Testis (tissue), 3 donors: Measurements from ENCODE around the gene IST1. TPM values are rescaled to one million over a fixed set of nuclear protein-coding genes. Genes with fewer than 3 reads are reported as not detected.

Experiments used
- DNase-seq: peaks from one replicate; pipeline ENCODE4 v3.0.0-alpha.2; 2019
- H3K27ac ChIP-seq, 2 donors: fragments of 200-600 bp; sonication (generic); one replicate each; pipeline ENCODE4 v1.5.1; 2019
- H3K27me3 ChIP-seq: fragments of 200-600 bp; sonication (generic); one replicate; pipeline ENCODE4 v1.5.1; 2019
- H3K36me3 ChIP-seq: fragments of 200-600 bp; sonication (generic); one replicate; pipeline ENCODE4 v1.5.1; 2017; ENCODE audit warnings: low read depth; ENCODE audit errors: missing control alignments
- H3K4me1 ChIP-seq: fragments of 200-600 bp; sonication (generic); one replicate; pipeline ENCODE4 v1.5.1; 2019
- H3K4me3 ChIP-seq, 2 donors: fragments of 200-600 bp; sonication (generic); one replicate each; pipeline ENCODE4 v1.5.1; 2017 to 2019
- H3K9me3 ChIP-seq: fragments of 200-600 bp; sonication (generic); one replicate; pipeline ENCODE4 v1.5.1; 2017
- POLR2A ChIP-seq: fragments of 450-650 bp; IDR thresholded peaks from one replicate; pipeline ENCODE4 v1.6.1; 2017; ENCODE audit warnings: antibody characterized with exemption, mild to moderate bottlenecking, moderate library complexity
- WGBS, 2 donors: methylation state at CpG; one replicate each; pipeline ENCODE4 v1.1.5; 2018; 5-methylcytosine and 5-hydroxymethylcytosine counted together
- intact Hi-C: fragments of 100-400 bp; cut with DNase I; formaldehyde crosslinking; loops from one replicate; pipeline ENCODE4 v1.15.1; 2023; ENCODE audit warnings: low total_unique reads
- polyA plus RNA-seq: library from polyadenylated mRNA; stranded (reverse); fragments of 350-450 nt; fragmentation: Illumina TruSeq; extraction: RNeasy Lipid Tissue Mini Kit (QIAGEN cat#74804); gene quantifications from one replicate; pipeline ENCODE4 v1.2.3, GENCODE V29; 2014; ENCODE audit warnings: low read depth, low replicate concordance; ENCODE audit not compliant: insufficient read depth
- total RNA-seq, 2 donors: library from RNA; depleted of rRNA; stranded (reverse); fragments of >200 nt; gene quantifications; one replicate each; pipeline ENCODE4 v1.2.3, GENCODE V29; 2016
- TF ChIP-seq, protein P1 (sequence below), 3 experiments: fragments of 450-650 bp in 2 of 3; fragments of 200-600 bp in 1 of 3; sonication (generic) in 1 of 3; IDR thresholded peaks; one replicate each; pipeline ENCODE4 v1.5.1; 2016 to 2019; ENCODE audit warnings: antibody characterized with exemption in 3 of 3, mild to moderate bottlenecking in 2 of 3, moderate library complexity in 1 of 3

The IST1 gene
- total and polyA plus RNA-seq, 3 donors from 2014 or later: 236 to 306 (median 301) TPM

DNA sequence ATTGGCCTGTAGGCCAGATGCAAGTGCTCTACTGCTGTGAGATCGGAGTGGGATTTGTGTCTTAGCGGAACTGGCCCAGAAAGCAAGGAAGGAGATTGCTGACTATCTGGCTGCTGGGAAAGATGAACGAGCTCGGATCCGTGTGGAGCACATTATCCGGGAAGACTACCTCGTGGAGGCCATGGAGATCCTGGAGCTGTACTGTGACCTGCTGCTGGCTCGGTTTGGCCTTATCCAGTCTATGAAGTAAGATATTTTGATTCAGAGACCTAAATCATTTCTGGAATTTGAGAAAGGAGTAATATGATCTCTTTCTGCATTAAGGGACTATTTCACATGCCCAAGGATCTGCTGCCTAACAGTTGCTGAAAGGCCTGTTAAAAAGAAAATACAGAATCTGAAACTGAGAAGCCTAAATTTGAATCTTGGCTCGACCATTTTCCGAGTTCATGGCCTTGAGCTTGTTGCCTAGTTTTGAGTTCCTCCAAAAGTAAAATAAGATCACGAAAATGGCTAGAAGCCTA is 21.1 kb downstream of the IST1 start:
- Histone ChIP-seq H3K9me3 (no peaks in the 10 kb centered on the region), H3K4me3 (no peak overlapping the region), H3K36me3 (no peaks in the 10 kb centered on the region), H3K27me3 (no peaks in the 10 kb centered on the region), H3K4me1 (peaks cover 21% of the 10 kb centered on the region), H3K27ac (peak overlapping the region in 1 of 2 donors; percentile 3)
- intact Hi-C loops: no loop called here
- WGBS, 2 donors: 56 to 63% methylated on average over 11 of the region's 11 CpGs
- no peak for DNase-seq
- TF ChIP-seq POLR2A: no peak
- TF ChIP-seq, protein P1, sequence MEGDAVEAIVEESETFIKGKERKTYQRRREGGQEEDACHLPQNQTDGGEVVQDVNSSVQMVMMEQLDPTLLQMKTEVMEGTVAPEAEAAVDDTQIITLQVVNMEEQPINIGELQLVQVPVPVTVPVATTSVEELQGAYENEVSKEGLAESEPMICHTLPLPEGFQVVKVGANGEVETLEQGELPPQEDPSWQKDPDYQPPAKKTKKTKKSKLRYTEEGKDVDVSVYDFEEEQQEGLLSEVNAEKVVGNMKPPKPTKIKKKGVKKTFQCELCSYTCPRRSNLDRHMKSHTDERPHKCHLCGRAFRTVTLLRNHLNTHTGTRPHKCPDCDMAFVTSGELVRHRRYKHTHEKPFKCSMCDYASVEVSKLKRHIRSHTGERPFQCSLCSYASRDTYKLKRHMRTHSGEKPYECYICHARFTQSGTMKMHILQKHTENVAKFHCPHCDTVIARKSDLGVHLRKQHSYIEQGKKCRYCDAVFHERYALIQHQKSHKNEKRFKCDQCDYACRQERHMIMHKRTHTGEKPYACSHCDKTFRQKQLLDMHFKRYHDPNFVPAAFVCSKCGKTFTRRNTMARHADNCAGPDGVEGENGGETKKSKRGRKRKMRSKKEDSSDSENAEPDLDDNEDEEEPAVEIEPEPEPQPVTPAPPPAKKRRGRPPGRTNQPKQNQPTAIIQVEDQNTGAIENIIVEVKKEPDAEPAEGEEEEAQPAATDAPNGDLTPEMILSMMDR (IDR thresholded peaks at IDR 0.05): no peak

DNA sequence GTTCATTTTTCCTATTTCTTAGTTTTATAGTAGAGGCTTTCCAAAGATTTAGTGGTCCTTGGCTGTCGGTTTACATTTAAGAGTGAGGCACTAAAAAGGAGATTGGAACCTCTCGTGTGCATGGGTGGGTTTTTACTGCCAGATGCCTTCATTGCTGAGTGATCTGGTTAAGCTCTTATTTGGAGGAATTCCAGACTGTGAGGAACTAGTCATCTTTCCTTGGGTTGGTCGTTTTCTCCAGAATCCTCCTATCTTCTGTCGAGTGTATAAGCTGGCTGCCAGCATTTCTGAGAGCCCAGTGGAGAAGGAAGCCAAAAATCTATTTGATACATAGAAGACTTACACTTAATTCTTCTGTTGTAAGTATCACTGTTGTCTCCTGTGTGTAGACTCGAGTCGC is 22.6 kb downstream of the IST1 start:
- Histone ChIP-seq H3K27ac (peak overlapping the region in 1 of 2 donors; percentile 3), H3K9me3 (no peaks in the 10 kb centered on the region), H3K4me1 (peaks cover 21% of the 10 kb centered on the region), H3K4me3 (no peak overlapping the region), H3K27me3 (no peaks in the 10 kb centered on the region), H3K36me3 (no peaks in the 10 kb centered on the region)
- no peak for DNase-seq
- 55 to 57% methylated on average over 6 of the region's 6 CpGs for WGBS, 2 donors
- intact Hi-C loops: no loop called here
- TF ChIP-seq, protein P1 (IDR thresholded peaks at IDR 0.05): no peak
- no peak for TF ChIP-seq POLR2A

DNA sequence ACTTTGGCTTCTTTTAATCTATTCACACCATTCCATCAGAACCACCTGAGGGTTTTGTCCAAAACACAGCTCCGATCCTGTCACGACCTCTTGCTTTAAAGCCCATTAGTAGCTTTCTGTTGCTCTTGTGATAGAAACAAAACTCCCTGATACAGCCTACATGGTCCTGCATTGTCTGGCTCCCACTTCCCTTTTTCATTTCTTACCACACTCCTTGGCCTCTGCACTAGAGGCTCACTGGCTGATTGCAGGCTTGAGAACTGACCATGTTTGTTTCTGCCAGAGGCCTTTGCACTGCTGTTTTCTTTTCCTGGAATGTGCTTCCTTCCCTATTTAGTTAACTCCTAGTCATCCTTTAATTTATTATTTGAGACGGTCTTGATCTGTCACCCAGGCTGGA is 23.7 kb downstream of the IST1 start:
- intact Hi-C loops: no loop called here
- no peak for DNase-seq
- H3K27me3 ChIP-seq: no peaks in the 10 kb centered on the region
- H3K27ac ChIP-seq: no peak overlapping the region
- 70 to 75% methylated on average over 3 of the region's 3 CpGs for WGBS, 2 donors
- H3K4me1 ChIP-seq: peaks cover 21% of the 10 kb centered on the region
- H3K9me3 ChIP-seq: no peaks in the 10 kb centered on the region
- no peak overlapping the region for H3K4me3 ChIP-seq
- TF ChIP-seq POLR2A: no peak
- no peaks in the 10 kb centered on the region for H3K36me3 ChIP-seq

DNA sequence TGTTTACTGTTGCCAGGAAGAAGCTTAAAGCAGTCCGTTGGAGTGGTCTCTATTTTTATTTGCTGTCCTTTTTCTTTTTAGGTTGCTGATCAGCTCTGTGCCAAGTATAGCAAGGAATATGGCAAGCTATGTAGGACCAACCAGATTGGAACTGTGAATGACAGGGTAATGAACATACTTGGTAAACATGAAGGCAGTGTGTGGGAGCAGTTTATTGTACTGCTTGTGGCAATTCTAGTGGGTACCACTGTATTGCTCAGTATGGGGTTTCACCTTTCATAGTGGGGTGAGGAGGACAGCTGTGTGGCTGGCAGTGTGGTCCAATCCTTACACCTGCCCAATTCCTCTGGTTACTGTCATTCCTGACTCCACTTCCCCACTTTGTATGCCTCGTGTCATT is 25.3 kb downstream of the IST1 start:
- Histone ChIP-seq H3K27me3 (no peaks in the 10 kb centered on the region), H3K4me1 (peaks cover 21% of the 10 kb centered on the region), H3K36me3 (no peaks in the 10 kb centered on the region), H3K9me3 (no peaks in the 10 kb centered on the region), H3K27ac (no peak overlapping the region), H3K4me3 (no peak overlapping the region)
- DNase-seq: no peak
- WGBS, 2 donors: 85 to 88% methylated on average over 2 of the region's 2 CpGs
- intact Hi-C loops: no loop called here
- no peak for TF ChIP-seq POLR2A
- TF ChIP-seq, protein P1 (IDR thresholded peaks at IDR 0.05): no peak

DNA sequence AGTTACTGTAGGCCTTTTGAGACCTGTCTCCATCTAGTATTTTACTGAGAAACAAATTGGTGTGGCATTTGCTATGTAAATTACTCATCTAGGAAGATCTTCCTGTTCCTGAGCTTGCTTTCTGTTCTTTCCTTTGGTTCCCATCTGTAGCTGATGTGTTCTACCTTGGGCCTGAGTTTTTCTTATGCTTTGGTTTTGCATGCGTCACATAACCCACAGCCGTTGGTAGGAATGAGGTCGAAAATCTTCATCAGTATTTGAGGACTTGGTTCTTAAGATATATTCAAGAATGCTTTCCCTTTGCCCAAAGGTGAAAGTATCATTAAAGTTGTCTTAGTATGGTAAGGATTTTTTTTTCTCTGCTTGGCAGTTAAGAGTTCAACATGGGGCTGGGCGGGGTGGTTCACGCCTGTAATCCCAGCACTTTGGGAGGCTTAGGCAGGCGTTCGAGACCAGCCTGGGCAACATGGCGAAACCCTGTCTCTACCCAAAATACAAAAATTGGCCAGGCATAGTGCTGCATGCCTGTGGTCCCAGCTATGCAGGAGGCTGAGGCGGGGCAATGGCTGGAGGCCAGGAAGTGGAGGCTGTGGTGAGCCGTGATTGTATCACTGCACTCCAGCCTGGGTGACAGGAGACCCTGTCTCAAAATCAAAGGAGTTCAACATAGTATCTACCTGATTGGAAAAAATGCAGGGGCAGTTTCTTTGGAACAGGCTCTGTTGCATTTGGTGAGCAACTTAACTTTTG is 28.8 kb downstream of the IST1 start:
- no peaks in the 10 kb centered on the region for H3K9me3 ChIP-seq
- intact Hi-C loops: no loop called here
- H3K27ac ChIP-seq: no peak overlapping the region
- no peak for DNase-seq
- no peak overlapping the region for H3K4me3 ChIP-seq
- H3K4me1 ChIP-seq: peaks cover 28% of the 10 kb centered on the region
- no peaks in the 10 kb centered on the region for H3K27me3 ChIP-seq
- H3K36me3 ChIP-seq: no peaks in the 10 kb centered on the region
- WGBS, 2 donors: 87 to 89% methylated on average over 10 of the region's 10 CpGs
- no peak for TF ChIP-seq POLR2A
- TF ChIP-seq, protein P1 (IDR thresholded peaks at IDR 0.05): no peak
